RKO (cell line): Measurements from ENCODE around the gene ABHD17A.

Experiments used
- DNase-seq: peaks from one replicate; pipeline ENCODE4 v3.0.0-alpha.2; 2016; ENCODE audit warnings: low spot score

Gene ABHD17A

GRCh38 chr19:1839658-1840540 is 45.4 kb downstream of the ABHD17A start:
- no peak for DNase-seq

DNA sequence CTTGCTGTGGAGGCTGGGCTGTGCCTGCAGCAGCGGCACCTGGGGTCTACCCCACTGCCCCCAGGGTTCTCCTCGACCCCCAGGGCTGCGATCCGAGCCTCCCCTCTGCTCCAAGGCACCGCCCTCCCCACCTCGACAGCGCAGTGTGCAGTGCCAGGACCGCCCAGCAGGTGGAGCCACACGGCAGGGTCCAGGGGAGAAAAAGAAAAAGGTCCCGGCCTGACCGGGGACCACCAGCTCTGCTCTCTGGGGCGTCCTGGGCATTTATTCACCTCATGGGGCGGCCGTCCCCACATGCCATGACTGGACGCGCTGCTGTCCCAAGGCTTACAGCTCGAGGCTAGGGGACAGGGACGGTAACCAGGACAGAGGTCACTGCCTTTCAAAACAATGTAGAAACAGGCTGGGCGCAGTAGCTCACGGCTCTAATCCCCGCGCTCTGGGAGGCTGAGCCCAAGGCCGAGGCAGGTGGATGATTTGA is 47.6 kb downstream of the ABHD17A start:
- no peak for DNase-seq

DNA sequence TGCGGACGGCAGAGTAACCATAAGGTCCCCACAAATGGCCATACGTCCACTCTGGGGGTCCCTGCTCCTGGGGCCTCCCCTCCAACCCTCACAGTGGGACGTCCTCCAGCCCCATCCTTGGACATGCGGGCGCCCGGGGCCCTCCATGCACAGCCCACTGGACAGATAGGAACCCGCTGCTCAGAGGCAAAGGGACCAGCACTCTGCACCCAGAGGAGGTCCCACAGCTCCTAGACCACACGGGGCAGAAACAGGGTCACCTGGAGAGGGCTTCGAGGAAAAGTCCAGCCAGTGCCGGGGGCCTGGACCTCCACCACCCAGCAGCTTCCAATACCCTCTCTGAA is 48.1 kb downstream of the ABHD17A start:
- no peak for DNase-seq

GRCh38 chr19:1836458-1837221 is 48.7 kb downstream of the ABHD17A start:
- DNase-seq, result no peak

- no peak for DNase-seq
Measured at GRCh38 chr19:1833540-1833939, 51.8 kb downstream of the ABHD17A start.

DNA sequence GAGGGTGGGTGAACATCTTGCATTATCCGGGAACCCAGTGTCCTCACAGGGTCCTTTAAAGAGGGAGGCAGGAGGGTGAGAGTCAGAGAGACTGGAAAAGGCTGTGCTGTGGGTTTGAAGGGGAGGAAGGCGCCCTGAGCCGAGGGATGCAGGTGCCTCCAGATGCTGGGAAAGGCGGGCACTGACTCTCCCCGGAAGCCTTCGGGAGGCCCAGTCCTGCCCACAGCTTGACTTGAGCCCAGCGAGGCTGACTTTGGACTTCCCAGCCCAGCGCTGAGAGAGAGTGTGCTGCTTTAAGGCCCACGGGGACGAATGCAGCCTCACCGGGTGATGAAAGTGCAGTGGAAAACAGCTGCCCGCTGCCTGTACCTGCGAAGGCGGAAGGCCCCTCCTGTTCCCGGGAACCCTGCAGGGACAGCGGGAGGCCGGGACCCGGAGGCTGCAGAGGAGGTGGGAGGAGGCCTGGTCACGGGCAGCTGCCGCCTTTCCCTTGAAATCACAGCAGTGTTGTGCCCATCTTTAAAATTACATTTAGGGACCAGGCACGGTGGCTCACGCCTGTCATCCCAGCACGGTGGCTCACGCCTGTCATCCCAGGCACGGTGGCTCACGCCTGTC is 53.1 kb downstream of the ABHD17A start:
- DNase-seq, result no peak

GRCh38 chr19:1830978-1831377 is 54.3 kb downstream of the ABHD17A start:
- no peak for DNase-seq

- DNase-seq, result no peak
Measured at GRCh38 chr19:1830568-1830967, 54.7 kb downstream of the ABHD17A start.

GRCh38 chr19:1829958-1830357 is 55.3 kb downstream of the ABHD17A start:
- no peak for DNase-seq

DNA sequence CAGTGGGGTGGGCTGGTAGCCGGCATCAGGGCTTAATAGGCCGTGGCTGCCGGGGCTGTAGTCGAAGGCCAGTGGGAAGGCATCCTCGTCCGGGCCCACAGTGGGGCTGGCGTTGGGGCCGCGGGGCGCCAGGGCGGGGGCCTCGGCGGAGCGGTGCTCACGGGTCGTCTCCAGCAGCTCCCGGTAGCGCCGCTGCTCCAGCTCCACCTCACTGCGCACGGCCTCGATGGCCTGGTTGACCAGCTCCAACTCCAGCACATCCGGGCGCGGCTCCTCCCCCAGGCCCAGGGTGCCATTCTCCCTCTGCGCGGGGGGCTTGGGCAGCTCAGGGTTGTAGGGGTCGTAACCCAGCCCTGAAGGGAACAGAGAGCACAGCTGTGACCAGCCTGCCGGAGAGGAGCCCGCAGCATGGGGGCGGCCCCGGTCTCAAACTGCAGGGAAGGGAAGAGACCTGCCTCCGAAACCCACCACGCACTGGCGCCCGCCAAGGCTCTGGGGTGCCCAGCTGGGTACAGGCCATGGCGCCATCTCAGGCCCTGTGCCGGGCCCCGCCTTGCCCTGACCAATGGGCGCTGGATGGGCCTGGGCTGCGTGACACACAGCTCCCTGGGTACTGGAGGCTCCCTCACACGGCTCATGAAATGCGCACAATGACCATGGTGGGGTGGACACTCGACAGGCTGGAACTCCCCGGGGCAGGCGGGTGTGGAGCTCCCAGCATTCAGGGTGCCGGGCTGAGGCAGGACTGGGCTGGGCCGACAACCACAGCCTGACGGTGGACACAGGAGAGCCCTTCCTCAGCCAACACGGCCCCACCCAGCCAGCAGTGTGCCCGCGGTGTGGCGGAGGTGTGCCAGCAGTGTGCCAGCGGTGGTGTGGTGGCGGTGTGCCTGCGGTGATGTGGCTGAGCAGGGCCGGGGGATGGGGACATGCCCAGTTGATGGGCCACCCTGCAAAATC is 56.7 kb downstream of the ABHD17A start:
- DNase-seq, result no peak

GRCh38 chr19:1827566-1828278 is 57.6 kb downstream of the ABHD17A start:
- no peak for DNase-seq
